H1 (cell line): ENCODE data around the gene NXN. TPM values are rescaled to one million over a fixed set of nuclear protein-coding genes. Genes with fewer than 3 reads are reported as not detected.

Experiments used
- JUN ChIP-seq: IDR thresholded peaks from 2 replicates; pipeline ENCODE4 v1.6.1; 2011; ENCODE audit warnings: low read depth, mild to moderate bottlenecking, improper control_type of control experiment, low read length
- KDM1A ChIP-seq: fragments of 200-600, 300-600 bp; sonication (generic); IDR thresholded peaks from 2 replicates; pipeline ENCODE4 v1.7.1; 2016; ENCODE audit warnings: mild to moderate bottlenecking, low read length, borderline replicate concordance
- NRF1 ChIP-seq: IDR thresholded peaks from 2 replicates; pipeline ENCODE4 v1.6.1; 2011; ENCODE audit warnings: mild to moderate bottlenecking, low read depth, low read length, improper control_type of control experiment
- POU5F1 ChIP-seq: IDR thresholded peaks from 2 replicates; pipeline ENCODE4 v1.6.1; 2011; ENCODE audit warnings: low read depth, mild to moderate bottlenecking, low read length, moderate library complexity
- SIX5 ChIP-seq: IDR thresholded peaks from 2 replicates; pipeline ENCODE4 v1.6.1; 2011; ENCODE audit warnings: mild to moderate bottlenecking, low read depth, low read length
- SP4 ChIP-seq: IDR thresholded peaks from 2 replicates; pipeline ENCODE4 v1.6.1; 2012; ENCODE audit warnings: low read length, inconsistent platforms
- TAF7 ChIP-seq: optimal IDR thresholded peaks from 2 replicates; pipeline ENCODE3; 2011; ENCODE audit warnings: low read depth, mild to moderate bottlenecking, inconsistent platforms, low read length, moderate library complexity, borderline replicate concordance
- TBP ChIP-seq: IDR thresholded peaks from 2 replicates; pipeline ENCODE4 v1.6.1; 2011; ENCODE audit warnings: low read depth, low read length, improper control_type of control experiment
- TEAD4 ChIP-seq: IDR thresholded peaks from 2 replicates; pipeline ENCODE4 v1.6.1; 2012; ENCODE audit warnings: low read depth, low read length, inconsistent platforms, mixed read lengths
- polyA plus RNA-seq, 7 experiments: library from polyadenylated mRNA; depleted of rRNA in 3 of 7; stranded (reverse) in 5 of 7; unstranded in 2 of 7; fragments of >200 nt in 5 of 7; fragments of 200-250 nt in 2 of 7; gene quantifications; 1 replicate in 5 of 7; 2 replicates in 1 of 7; 4 replicates in 1 of 7; pipeline versions ENCODE4 v1.2.1 to v1.2.3, GENCODE V29; 2011 to 2013; ENCODE audit warnings: missing spikeins in 2 of 7, mixed read lengths in 2 of 7
- total RNA-seq: library from RNA; stranded (reverse); fragmentation: NEBNext Ultra II Directional; extraction: Animal tissue kit (Norgen Biotek cat#: 25700); gene quantifications from 2 replicates; pipeline ENCODE4 v1.2.1, GENCODE V29; 2021

NXN gene
- total and polyA plus RNA-seq, 2 of the 8 experiments (the other 6 are each of a cell fraction or from before 2014, with no cell fraction given) = 94.1 to 107 TPM

GRCh38 chr17:846901-847843 is 132.4 kb downstream of the NXN start (continued):
- TF ChIP-seq NRF1 = no peak
- TF ChIP-seq SP4 = no peak
- no peak for TF ChIP-seq SIX5
- TF ChIP-seq KDM1A = no peak
- TF ChIP-seq TBP = no peak
- TF ChIP-seq TAF7 = no peak
- no peak for TF ChIP-seq POU5F1
- TF ChIP-seq TEAD4 = no peak
- TF ChIP-seq JUN = no peak
